ENCODE data around the gene ZNF423.

DNA sequence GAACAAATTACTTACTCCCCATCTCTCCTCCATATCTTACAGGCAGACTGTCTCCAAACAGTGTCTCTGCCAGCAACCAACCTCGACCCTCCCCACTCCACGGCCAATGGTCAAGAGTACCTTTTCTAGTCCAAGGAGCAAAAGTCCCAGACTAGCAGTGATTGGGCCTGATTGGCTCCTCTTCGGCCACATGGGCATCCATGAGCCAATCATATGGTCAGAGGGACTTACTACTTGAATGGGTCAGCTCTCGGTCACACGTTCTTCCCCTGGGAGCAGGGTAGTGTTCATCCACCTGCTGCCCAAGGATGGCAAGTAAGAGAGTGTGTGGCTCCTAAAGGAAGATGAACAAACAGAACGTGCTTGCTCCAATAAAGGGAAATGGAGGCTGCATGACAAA is 397.7 kb downstream of the ZNF423 start:
- TF ChIP-seq CTCF (IDR thresholded peaks at IDR 0.05 in 2 of 3, conservative IDR thresholded peaks at IDR 0.05 in 1 of 3; ENCODE audit: insufficient read depth in 2 of 3, low read depth in 1 of 3, low read length in 3 of 3) (no peak), ZSCAN29 (IDR thresholded peaks at IDR 0.05) (no peak), REST (IDR thresholded peaks at IDR 0.05; ENCODE audit: borderline replicate concordance) (no peak), REST (CRISPR knock-in tag; IDR thresholded peaks at IDR 0.05; ENCODE audit: low read depth) (no peak), SUPT5H (IDR thresholded peaks at IDR 0.05) (no peak), MYC (IDR thresholded peaks at IDR 0.05; ENCODE audit: low read depth, low read length) (no peak), MYC (CRISPR knock-in tag; IDR thresholded peaks at IDR 0.05; ENCODE audit: borderline replicate concordance, low read depth) (no peak), NFYB (IDR thresholded peaks at IDR 0.05; ENCODE audit: extremely low read depth, insufficient read length) (no peak), MNT (conservative IDR thresholded peaks at IDR 0.05) (no peak), STAT5A (IDR thresholded peaks at IDR 0.05; ENCODE audit: borderline replicate concordance, low read length) (no peak), PTTG1 (tag; IDR thresholded peaks at IDR 0.05; ENCODE audit: low read depth) (no peak), ZNF184 (CRISPR knock-in tag; IDR thresholded peaks at IDR 0.05) (no peak)
